Left forelimb (tissue), 1 donor: ENCODE data around the gene KASH5.
"Not testable (repeated sequence)": the region's sequence is repeated elsewhere in the genome, so short reads cannot be mapped to it uniquely, and the experiment has no call there.

ENCODE experiments used
- DNase-seq: peaks from one replicate; pipeline ENCODE4 v3.0.0-alpha.2; 2018; ENCODE audit warnings: low spot score

The KASH5 gene

DNA sequence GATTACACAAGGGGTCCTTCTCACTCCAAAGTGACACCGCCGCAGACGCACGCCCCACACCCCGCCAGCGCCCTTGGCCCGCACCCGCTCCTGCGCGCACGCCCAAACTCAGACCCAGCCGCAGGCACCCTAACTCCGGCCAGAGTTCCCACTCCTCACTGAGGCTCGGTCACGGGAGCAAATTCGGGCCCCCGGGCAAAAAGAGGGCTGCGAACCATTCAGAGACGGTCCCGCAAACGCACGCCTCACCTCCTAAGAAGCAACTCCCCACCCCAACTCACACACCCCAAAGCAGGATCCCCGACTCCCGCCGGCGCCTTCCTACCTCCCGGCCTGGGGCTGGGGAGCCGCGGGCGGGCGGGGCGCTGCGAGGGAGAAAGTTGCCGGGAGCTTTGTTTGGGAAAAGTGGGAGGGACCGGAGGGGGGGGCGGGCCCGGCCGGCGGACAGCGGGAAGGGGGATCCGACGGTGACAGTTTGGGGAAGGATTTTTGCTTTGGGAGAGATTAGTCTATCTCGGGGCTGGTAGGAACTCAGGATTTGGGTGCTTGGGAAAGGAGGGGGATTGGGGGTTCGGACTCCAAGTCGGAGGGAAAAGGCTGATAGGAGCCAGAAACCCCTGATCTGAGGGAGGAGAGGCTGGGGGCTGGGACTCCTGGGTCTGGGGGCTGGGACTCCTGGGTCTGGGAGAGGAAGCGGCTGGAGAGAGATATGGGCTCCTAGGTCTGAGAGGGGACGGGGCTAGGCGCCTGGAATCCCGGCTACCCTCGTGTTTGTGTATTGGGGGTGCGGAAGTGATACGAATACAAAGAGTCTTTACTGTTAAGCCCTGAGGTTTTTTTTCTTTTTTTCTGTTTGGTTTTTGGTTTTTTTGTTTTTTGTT is 25.8 kb upstream of the KASH5 start, which contains the start of gene TEAD2:
TEAD2 (minus strand) TSS at position 369 of the 881 bp plus-strand sequence. CDS start 2,341 bp downstream, outside the sequence.
- peak; percentile 92 for DNase-seq

DNA sequence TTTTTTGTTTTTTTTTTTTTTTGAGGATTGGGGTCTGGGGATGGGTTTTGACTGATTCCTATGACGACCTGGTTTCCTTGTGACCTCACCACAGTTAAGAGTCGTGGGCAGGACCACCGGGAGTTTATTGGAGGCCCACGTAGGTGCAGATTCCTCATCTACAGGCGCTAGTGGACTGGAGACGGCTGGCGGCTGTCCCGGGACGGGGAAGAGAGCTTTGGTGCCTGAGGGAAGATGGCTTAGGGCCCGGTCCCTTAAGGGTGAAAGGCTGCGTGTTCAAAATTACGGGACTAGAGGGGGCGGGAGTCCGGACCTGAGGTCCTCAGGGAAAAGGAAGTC is 25.2 kb upstream of the KASH5 start:
- peak; percentile 78 for DNase-seq

GRCh38 chr19:49363268-49364082 is 24.6 kb upstream of the KASH5 start, which contains the start of gene DKKL1:
Gene DKKL1, plus strand, starts transcription at chr19:49363877. Its CDS starts 122 bp downstream, at chr19:49363999.
- peak; percentile 96 for DNase-seq

DNA sequence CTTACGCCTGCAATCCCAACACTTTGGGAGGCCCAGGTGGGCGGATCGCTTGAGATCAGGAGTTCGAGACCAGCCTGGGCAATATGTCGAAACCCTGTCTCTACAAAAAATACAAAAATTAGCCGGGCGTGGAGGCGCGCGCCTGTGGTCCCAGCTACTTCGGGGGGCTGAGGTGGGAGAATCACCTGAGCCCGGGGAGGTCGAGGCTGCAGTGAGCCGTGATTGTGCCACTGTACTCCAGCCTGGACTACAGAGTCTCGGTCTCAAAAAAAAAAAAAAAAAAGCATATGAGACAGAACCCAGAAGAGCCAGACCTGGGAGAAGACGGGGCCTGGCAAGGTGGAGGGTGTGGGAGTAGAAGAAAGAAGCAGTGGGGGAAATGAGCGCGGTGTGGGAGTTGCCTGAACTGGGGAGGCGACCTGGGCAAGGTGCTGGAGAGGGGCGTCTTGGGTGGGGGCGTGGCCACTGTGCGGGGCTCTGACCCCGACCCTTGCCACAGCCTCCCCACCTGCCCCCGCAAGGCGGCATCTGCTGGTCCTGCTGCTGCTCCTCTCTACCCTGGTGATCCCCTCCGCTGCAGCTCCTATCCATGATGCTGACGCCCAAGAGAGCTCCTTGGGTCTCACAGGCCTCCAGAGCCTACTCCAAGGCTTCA is 23.8 kb upstream of the KASH5 start:
- DNase-seq: no peak

DNA sequence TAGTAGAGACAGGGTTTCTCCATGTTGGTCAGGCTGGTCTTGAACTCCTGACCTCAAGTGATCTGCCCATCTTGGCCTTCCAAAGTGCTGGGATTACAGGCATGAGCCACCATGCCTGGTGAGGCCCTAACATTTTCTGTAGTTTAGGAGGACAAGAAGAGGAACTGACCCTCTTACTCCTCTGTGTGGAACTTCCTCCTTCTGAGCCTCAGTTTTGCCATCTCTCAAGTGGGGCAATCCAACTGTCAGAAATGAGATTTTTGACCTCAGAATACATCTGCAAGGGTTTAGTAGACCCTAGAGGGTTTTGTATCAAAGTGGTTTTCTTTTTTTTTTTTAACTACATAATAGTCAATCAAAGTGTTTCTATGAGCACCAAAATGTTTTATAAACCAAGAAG is 21.9 kb upstream of the KASH5 start:
- DNase-seq: no peak

- DNase-seq: no peak
Observed at GRCh38 chr19:49368711-49369358, 19.2 kb upstream of the KASH5 start.

DNA sequence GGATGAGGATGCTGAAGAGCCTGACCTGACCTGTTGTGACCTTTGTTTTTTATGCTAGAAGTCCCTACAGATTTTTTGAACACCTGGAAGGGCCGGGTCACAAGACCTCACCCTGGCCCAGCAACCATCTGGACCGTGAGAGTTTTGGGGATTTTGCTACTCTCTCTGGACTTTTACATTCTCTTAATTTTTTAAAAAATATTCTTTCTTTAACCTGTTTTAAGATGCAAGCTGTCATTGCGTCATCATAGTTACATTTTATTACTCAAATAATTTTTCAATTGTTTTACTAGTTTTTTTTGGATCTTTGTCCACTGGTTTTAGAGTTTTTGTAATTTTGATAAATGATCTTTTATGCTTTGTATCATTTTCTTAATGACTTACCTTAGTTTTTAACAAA is 16.9 kb upstream of the KASH5 start:
- DNase-seq: no peak

DNA sequence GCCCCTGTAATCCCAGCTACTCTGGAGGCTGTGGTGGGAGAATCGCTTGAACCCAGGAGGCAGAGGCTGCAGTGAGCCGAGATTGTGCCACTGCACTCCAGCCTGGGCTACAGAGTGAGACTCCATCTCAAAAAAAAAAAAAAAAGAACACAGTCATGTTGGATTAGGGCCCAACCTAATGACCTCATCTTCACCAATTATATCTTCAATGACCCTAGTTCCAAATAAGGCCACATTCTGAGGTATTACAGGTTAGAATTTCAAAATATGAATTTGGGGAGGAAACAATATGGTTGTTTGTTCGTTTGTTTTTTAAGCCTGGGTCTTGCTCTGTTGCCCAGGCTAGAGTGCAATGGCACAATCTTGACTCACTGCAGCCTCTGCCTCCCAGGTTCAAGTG is 14.9 kb upstream of the KASH5 start:
- not testable (repeated sequence) for DNase-seq

DNA sequence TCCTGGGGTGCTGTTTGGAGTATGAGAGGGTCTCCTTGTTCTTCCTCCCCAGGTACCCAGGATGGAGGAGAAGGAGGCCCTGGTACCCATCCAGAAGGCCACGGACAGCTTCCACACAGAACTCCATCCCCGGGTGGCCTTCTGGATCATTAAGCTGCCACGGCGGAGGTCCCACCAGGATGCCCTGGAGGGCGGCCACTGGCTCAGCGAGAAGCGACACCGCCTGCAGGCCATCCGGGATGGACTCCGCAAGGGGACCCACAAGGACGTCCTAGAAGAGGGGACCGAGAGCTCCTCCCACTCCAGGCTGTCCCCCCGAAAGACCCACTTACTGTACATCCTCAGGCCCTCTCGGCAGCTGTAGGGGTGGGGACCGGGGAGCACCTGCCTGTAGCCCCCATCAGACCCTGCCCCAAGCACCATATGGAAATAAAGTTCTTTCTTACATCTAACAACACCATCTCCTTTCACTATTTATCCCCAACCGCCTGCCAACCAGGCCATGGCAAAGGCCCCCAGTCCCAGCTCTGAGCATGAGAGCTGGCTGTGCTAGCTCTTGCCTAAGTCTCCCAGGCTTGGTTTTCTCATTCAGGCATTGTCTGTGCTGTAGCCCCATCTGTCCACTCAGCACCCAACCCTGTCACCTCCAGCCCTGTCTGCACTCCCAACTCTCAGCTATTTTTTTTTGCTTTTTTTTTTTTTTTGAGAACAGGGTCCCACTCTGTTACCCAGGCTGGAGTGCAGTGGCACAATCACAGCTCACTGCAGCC is 13.2 kb upstream of the KASH5 start:
- DNase-seq: no peak

- no peak for DNase-seq
Observed at GRCh38 chr19:49378512-49378911, 9.5 kb upstream of the KASH5 start.

DNA sequence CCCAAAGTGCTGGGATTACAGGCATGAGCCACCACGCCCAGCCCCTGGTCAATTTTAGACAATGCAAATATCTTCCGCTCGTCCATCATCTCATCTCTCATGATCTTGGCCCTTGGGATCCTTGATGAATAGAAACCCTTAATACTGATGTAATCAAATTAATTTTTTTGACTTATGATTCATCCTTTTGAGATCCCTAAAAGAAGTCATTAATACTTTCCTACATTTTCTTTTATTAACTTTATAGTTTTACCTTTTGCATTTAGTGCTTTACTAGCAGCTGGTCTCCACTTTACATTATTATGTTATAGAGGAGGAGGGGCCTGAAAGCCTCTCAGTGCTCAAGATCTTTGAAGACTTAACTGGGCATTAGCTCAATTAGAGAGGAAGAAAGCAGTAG is 7.7 kb upstream of the KASH5 start:
- DNase-seq: no peak

DNA sequence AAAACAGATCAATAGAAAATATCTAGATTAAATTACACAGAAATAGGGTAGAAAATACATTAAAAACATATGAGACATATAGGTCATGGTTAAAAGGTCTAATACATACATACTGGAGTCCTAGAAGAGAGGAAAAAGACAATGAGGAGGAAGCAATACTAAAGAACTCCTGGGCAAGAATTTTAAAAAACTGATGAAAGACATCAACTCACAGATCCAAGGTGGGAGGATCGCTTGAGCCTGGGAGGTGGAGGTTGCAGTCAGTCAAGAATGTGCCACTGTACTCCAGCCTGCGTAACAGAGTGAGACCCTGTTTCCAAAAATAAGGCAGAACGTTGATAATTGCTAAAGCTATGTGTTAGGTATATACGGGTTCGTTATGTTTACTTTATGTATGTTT is 5.4 kb upstream of the KASH5 start:
- DNase-seq: no peak

GRCh38 chr19:49383599-49383998 is 4.5 kb upstream of the KASH5 start:
- no peak for DNase-seq

GRCh38 chr19:49389406-49389805 is 1.4 kb downstream of the KASH5 start:
- DNase-seq: no peak

GRCh38 chr19:49390131-49390928 is 2.3 kb downstream of the KASH5 start:
- DNase-seq: no peak

DNA sequence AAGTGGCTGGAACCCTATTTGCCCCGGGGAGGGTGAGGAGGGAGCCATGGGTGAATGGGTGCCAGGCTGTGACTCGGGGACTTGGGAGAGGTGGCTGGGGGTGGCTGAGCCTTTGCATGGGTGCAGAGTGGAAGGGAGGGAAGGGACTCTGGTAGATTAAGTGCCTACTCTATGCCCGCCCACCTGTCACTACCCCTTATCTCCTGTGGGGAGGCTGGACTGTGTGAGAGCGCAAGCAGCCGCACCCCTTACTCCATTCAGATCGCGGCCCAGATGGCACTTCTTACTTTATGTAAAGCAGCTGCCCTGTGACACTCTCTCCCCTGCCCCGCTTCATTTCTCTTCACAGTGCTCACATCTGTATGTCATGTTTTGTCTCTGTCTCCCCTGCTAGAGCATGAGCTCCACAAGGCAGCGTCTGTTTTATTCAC is 2.9 kb downstream of the KASH5 start:
- DNase-seq: no peak

DNA sequence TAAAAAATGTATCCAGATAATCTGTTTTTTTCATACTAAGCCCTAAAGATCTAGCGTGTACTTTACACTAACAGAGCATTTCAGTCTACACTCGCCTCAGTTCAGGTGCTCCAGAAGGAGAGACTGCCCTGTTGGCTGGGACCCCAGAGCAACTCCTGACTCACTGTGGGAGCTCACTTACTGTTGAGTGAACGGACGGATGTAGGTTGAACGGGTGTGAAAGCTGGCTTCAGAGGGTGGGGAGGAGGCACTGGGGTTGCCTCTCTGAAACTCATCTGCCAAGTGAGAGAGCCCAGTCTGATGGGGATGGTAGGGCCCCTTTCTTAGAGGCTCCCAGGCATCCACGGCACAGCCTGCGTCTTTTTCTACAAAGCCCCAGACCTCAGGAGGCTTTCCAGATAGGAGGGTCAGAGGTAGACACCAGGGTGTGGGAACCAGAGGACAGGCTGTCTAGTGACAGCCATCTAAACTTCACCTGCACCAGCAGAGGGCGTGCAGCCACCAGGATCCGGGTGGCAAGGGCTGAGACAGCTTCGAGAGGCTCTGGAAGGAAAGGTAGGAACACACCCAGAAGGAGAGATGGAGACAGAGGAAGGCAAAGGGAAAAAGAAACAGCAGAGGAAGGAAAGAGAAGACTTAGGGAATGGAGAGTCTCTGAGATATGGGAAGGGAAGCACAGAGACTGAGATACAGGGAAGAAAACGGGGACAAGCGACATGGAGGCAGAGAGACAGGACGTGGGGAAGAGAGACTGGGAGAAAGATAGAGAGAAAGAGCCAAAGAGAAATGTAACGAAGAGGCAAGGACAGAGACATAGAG is 3.7 kb downstream of the KASH5 start:
- DNase-seq: peak; percentile 81

DNA sequence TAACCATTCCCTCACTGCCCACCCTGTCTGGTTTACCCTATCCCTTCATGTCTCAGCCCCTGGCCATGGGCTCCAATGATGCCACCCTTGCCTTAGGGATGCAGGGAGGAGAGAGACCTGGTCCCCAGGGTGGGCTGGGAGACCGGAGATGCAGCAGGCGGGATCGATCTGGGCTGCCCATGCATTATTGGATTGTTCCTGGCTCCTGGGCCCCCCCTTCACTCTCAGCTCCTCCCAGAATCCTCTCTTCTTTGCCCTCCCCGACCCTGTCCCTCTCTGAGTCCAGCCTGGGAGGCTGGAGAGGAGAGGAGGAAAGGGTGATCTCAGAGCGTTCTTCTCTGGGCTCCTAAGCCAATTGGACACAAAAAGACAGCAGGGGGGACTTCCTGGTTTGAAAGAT is 5.8 kb downstream of the KASH5 start:
- DNase-seq: no peak
